ENCODE measurements around the gene RSRC2.
"Not testable (repeated sequence)": the region's sequence is repeated elsewhere in the genome, so short reads cannot be mapped to it uniquely, and the experiment has no call there.

The RSRC2 gene

GRCh38 chr12:122526683-122527477, at the start of gene RSRC2, which contains the start of gene KNTC1:
Gene RSRC2, minus strand, starts transcription at chr12:122526936. Its CDS starts 83 bp downstream, at chr12:122526853.
Gene KNTC1, plus strand, starts transcription at chr12:122527249. Its CDS starts 2,815 bp downstream, at chr12:122530064.
- H3K4me3 ChIP-seq (ENCODE audit: low read depth, low read length): peak within 1 kb of the TSS; percentile 88
- DNase-seq (ENCODE audit: low read depth): peak; percentile 100
- peak; percentile 10 for TF ChIP-seq CTCF (conservative IDR thresholded peaks at IDR 0.05; ENCODE audit: low read depth, low read length)

GRCh38 chr12:122571821-122572220, 45.1 kb upstream of the RSRC2 start:
- no peak for TF ChIP-seq CTCF (conservative IDR thresholded peaks at IDR 0.05; ENCODE audit: low read depth, low read length)
- H3K4me3 ChIP-seq (ENCODE audit: low read depth, low read length): no peak overlapping the region
- no peak for DNase-seq (ENCODE audit: low read depth)

GRCh38 chr12:122570006-122570405, 43.3 kb upstream of the RSRC2 start:
- not testable (repeated sequence) for DNase-seq (ENCODE audit: low read depth); H3K4me3 ChIP-seq (ENCODE audit: low read depth, low read length)

GRCh38 chr12:122569288-122569687, 42.6 kb upstream of the RSRC2 start:
- H3K4me3 ChIP-seq (ENCODE audit: low read depth, low read length): no peak overlapping the region
- DNase-seq (ENCODE audit: low read depth): no peak
- no peak for TF ChIP-seq CTCF (conservative IDR thresholded peaks at IDR 0.05; ENCODE audit: low read depth, low read length)

- DNase-seq (ENCODE audit: low read depth); H3K4me3 ChIP-seq (ENCODE audit: low read depth, low read length): not testable (repeated sequence)
These were observed 40.1 kb upstream of the RSRC2 start for GRCh38 chr12:122566816-122567215.

- H3K4me3 ChIP-seq (ENCODE audit: low read depth, low read length): no peak overlapping the region
- DNase-seq (ENCODE audit: low read depth): no peak
- no peak for TF ChIP-seq CTCF (conservative IDR thresholded peaks at IDR 0.05; ENCODE audit: low read depth, low read length)
These were observed 36.6 kb upstream of the RSRC2 start for GRCh38 chr12:122563361-122563760.

- H3K4me3 ChIP-seq (ENCODE audit: low read depth, low read length): no peak overlapping the region
- no peak for DNase-seq (ENCODE audit: low read depth)
- no peak for TF ChIP-seq CTCF (conservative IDR thresholded peaks at IDR 0.05; ENCODE audit: low read depth, low read length)
These were observed 33.4 kb upstream of the RSRC2 start for GRCh38 chr12:122560138-122560537.

All from choroid plexus epithelial cell (primary cell).